Prostate gland (tissue), 2 donors: ENCODE measurements around the gene PABPN1. TPM values are rescaled to one million over a fixed set of nuclear protein-coding genes. Genes with fewer than 3 reads are reported as not detected.

ENCODE experiments used
- DNase-seq: peaks from one replicate; pipeline ENCODE4 v3.0.0-alpha.2; 2019; ENCODE audit warnings: low spot score
- H3K27ac ChIP-seq, 2 donors: fragments of 200-600 bp; sonication (generic); 2 replicates each; pipeline ENCODE4 v1.5.1; 2017 to 2019
- H3K27me3 ChIP-seq: fragments of 200-600 bp; sonication (generic); replicated peaks from 2 replicates; pipeline ENCODE4 v1.5.1; 2019; ENCODE audit not compliant: insufficient read depth
- H3K36me3 ChIP-seq, 2 donors: fragments of 200-600 bp; sonication (generic); 1 replicate in 1 of 2; 2 replicates in 1 of 2; pipeline versions ENCODE4 v1.5.1 to v1.8.1; 2017 to 2019
- H3K4me1 ChIP-seq: fragments of 200-600 bp; sonication (generic); replicated peaks from 2 replicates; pipeline ENCODE4 v1.5.1; 2019
- H3K4me3 ChIP-seq, 2 donors: fragments of 200-600 bp; sonication (generic); 2 replicates each; pipeline ENCODE4 v1.5.1; 2017 to 2019
- H3K9me3 ChIP-seq: fragments of 200-600 bp; sonication (generic); 2 replicates; pipeline ENCODE4 v1.5.1; 2017
- CTCF ChIP-seq, 4 experiments: fragments of 200-600 bp in 2 of 4; fragments of 450-650 bp in 2 of 4; sonication (generic) in 2 of 4; IDR thresholded peaks; 1 replicate in 3 of 4; 2 replicates in 1 of 4; pipeline ENCODE4 v1.5.1; 2016 to 2019; ENCODE audit warnings: antibody characterized with exemption in 4 of 4, mild to moderate bottlenecking in 2 of 4, moderate library complexity in 2 of 4
- POLR2A ChIP-seq: fragments of 450-650 bp; IDR thresholded peaks from one replicate; pipeline ENCODE4 v1.6.1; 2016; ENCODE audit warnings: antibody characterized with exemption, mild to moderate bottlenecking
- POLR2AphosphoS5 ChIP-seq: sonication (generic); formaldehyde crosslinking; IDR thresholded peaks from one replicate; pipeline ENCODE4 v1.6.1; 2017; ENCODE audit warnings: antibody characterized with exemption
- WGBS: methylation state at CpG from one replicate; pipeline ENCODE4 v1.1.5; 2018; 5-methylcytosine and 5-hydroxymethylcytosine counted together
- intact Hi-C: fragments of 100-400 bp; cut with DNase I; formaldehyde crosslinking; loops from one replicate; pipeline ENCODE4 v1.14.2; 2022
- total RNA-seq, 2 donors: library from RNA; depleted of rRNA; stranded (reverse); fragments of >200 nt; gene quantifications; one replicate each; pipeline ENCODE4 v1.1.0, GENCODE V29; 2016

The PABPN1 gene
- total RNA-seq, 2 donors from 2014 or later, result 62.7 to 113 TPM

GRCh38 chr14:23349156-23349845, 28.0 kb downstream of the PABPN1 start:
- no peaks in the 10 kb centered on the region for H3K9me3 ChIP-seq
- no peak overlapping the region for H3K27ac ChIP-seq
- H3K4me3 ChIP-seq, result no peak overlapping the region
- 89% methylated on average over 8 of the region's 8 CpGs for WGBS
- H3K4me1 ChIP-seq, result no peaks in the 10 kb centered on the region
- no peaks in the 10 kb centered on the region for H3K27me3 ChIP-seq
- H3K36me3 ChIP-seq, result no peaks in the 10 kb centered on the region
- intact Hi-C loops, result no loop called here
- no peak for DNase-seq
- TF ChIP-seq POLR2A, result no peak
- no peak for TF ChIP-seq CTCF (IDR thresholded peaks at IDR 0.05)
- no peak for TF ChIP-seq POLR2AphosphoS5

- Histone ChIP-seq H3K4me1 (no peaks in the 10 kb centered on the region), H3K4me3 (peak overlapping the region; percentile 63 to 75), H3K27me3 (no peaks in the 10 kb centered on the region), H3K36me3 (no peaks in the 10 kb centered on the region), H3K27ac (peak overlapping the region; percentile 81 to 85), H3K9me3 (no peaks in the 10 kb centered on the region)
- TF ChIP-seq CTCF (IDR thresholded peaks at IDR 0.05) (no peak), POLR2A (no peak), POLR2AphosphoS5 (no peak)
- WGBS, result 14% methylated on average over 31 of the region's 61 CpGs
- intact Hi-C loops, result no loop called here
- DNase-seq, result no peak
These were observed 30.6 kb downstream of the PABPN1 start for GRCh38 chr14:23351681-23352505.

- intact Hi-C loops, result no loop called here
- TF ChIP-seq POLR2A (peak; percentile 93), CTCF (IDR thresholded peaks at IDR 0.05) (peak in 2 of 4 experiments; percentile 19 to 33), POLR2AphosphoS5 (peak; percentile 99)
- Histone ChIP-seq H3K27me3 (no peaks in the 10 kb centered on the region), H3K4me3 (peak within 1 kb of the TSS; percentile 63 to 75), H3K36me3 (no peaks in the 10 kb centered on the region), H3K4me1 (no peaks in the 10 kb centered on the region), H3K27ac (peak within 1 kb of the TSS; percentile 81 to 85), H3K9me3 (no peaks in the 10 kb centered on the region)
- under 1% methylated on average over 31 of the region's 42 CpGs for WGBS
- peak; percentile 91 for DNase-seq
These were observed 31.5 kb downstream of the PABPN1 start, which contains the start of gene SLC22A17 for GRCh38 chr14:23352506-23353432. SLC22A17 (minus strand) TSS chr14:23352887.

GRCh38 chr14:23353433-23353780, 32.1 kb downstream of the PABPN1 start:
- TF ChIP-seq POLR2A, result no peak
- no peak for TF ChIP-seq CTCF (IDR thresholded peaks at IDR 0.05)
- TF ChIP-seq POLR2AphosphoS5, result no peak
- no peaks in the 10 kb centered on the region for H3K27me3 ChIP-seq
- no peaks in the 10 kb centered on the region for H3K9me3 ChIP-seq
- DNase-seq, result no peak
- intact Hi-C loops, result no loop called here
- no peaks in the 10 kb centered on the region for H3K4me1 ChIP-seq
- no peak overlapping the region for H3K4me3 ChIP-seq
- H3K36me3 ChIP-seq, result no peaks in the 10 kb centered on the region
- 76% methylated on average over 5 of the region's 5 CpGs for WGBS
- H3K27ac ChIP-seq, result peak overlapping the region; percentile 81 to 85
